Measurements from ENCODE around the gene SSTR5.

The SSTR5 gene

GRCh38 chr16:1098266-1098991, 25.9 kb downstream of the SSTR5 start:
- H3K27ac Mint-ChIP-seq = no peak overlapping the region
- H3K27me3 Mint-ChIP-seq (ENCODE audit: low read depth) = peaks cover 3% of the 10 kb centered on the region
- H3K36me3 Mint-ChIP-seq (ENCODE audit: low read depth) = no peaks in the 10 kb centered on the region
- no peak overlapping the region for H3K4me3 Mint-ChIP-seq
- H3K4me1 Mint-ChIP-seq = no peaks in the 10 kb centered on the region
- TF ChIP-seq, protein P1, sequence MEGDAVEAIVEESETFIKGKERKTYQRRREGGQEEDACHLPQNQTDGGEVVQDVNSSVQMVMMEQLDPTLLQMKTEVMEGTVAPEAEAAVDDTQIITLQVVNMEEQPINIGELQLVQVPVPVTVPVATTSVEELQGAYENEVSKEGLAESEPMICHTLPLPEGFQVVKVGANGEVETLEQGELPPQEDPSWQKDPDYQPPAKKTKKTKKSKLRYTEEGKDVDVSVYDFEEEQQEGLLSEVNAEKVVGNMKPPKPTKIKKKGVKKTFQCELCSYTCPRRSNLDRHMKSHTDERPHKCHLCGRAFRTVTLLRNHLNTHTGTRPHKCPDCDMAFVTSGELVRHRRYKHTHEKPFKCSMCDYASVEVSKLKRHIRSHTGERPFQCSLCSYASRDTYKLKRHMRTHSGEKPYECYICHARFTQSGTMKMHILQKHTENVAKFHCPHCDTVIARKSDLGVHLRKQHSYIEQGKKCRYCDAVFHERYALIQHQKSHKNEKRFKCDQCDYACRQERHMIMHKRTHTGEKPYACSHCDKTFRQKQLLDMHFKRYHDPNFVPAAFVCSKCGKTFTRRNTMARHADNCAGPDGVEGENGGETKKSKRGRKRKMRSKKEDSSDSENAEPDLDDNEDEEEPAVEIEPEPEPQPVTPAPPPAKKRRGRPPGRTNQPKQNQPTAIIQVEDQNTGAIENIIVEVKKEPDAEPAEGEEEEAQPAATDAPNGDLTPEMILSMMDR (IDR thresholded peaks at IDR 0.05; ENCODE audit: unreplicated experiment in 3 of 3) = no peak
- no peaks in the 10 kb centered on the region for H3K9me3 Mint-ChIP-seq

GRCh38 chr16:1099189-1100083, 26.9 kb downstream of the SSTR5 start:
- Mint-ChIP-seq H3K4me1 (no peaks in the 10 kb centered on the region), H3K4me3 (no peak overlapping the region), H3K27me3 (ENCODE audit: low read depth) (peaks cover 3% of the 10 kb centered on the region), H3K9me3 (no peaks in the 10 kb centered on the region), H3K27ac (no peak overlapping the region), H3K36me3 (ENCODE audit: low read depth) (no peaks in the 10 kb centered on the region)
- TF ChIP-seq, protein P1 (IDR thresholded peaks at IDR 0.05; ENCODE audit: unreplicated experiment in 3 of 3) = no peak

GRCh38 chr16:1100084-1100800, 27.7 kb downstream of the SSTR5 start:
- Mint-ChIP-seq H3K27ac (no peak overlapping the region), H3K9me3 (no peaks in the 10 kb centered on the region), H3K4me1 (no peaks in the 10 kb centered on the region), H3K27me3 (ENCODE audit: low read depth) (peaks cover 9% of the 10 kb centered on the region), H3K36me3 (ENCODE audit: low read depth) (no peaks in the 10 kb centered on the region), H3K4me3 (no peak overlapping the region)
- TF ChIP-seq, protein P1 (IDR thresholded peaks at IDR 0.05; ENCODE audit: unreplicated experiment in 3 of 3) = no peak

DNA sequence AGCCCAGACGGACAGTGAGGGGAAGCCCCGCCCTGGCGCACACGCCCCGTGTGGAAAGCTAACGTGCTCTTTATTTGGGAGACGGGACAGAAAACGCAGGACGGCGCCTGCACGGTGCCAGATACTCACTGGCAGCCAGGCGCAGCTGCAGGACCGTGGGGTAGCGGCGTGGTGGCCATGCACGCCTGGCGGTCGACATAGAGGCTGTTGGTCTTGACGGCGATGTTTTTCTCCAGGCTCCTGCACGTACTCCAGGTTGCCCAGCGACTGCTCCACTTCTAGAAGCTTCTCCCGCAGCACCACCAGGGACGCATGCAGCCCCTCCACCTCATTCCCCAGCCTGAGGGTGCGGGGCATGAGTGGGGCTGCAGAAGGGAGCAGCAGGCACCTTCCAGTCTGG, 28.6 kb downstream of the SSTR5 start:
- no peaks in the 10 kb centered on the region for H3K9me3 Mint-ChIP-seq
- TF ChIP-seq, protein P1 (IDR thresholded peaks at IDR 0.05; ENCODE audit: unreplicated experiment in 3 of 3) = no peak
- peaks cover 9% of the 10 kb centered on the region for H3K27me3 Mint-ChIP-seq (ENCODE audit: low read depth)
- no peak overlapping the region for H3K27ac Mint-ChIP-seq
- no peaks in the 10 kb centered on the region for H3K36me3 Mint-ChIP-seq (ENCODE audit: low read depth)
- no peaks in the 10 kb centered on the region for H3K4me1 Mint-ChIP-seq
- no peak overlapping the region for H3K4me3 Mint-ChIP-seq

DNA sequence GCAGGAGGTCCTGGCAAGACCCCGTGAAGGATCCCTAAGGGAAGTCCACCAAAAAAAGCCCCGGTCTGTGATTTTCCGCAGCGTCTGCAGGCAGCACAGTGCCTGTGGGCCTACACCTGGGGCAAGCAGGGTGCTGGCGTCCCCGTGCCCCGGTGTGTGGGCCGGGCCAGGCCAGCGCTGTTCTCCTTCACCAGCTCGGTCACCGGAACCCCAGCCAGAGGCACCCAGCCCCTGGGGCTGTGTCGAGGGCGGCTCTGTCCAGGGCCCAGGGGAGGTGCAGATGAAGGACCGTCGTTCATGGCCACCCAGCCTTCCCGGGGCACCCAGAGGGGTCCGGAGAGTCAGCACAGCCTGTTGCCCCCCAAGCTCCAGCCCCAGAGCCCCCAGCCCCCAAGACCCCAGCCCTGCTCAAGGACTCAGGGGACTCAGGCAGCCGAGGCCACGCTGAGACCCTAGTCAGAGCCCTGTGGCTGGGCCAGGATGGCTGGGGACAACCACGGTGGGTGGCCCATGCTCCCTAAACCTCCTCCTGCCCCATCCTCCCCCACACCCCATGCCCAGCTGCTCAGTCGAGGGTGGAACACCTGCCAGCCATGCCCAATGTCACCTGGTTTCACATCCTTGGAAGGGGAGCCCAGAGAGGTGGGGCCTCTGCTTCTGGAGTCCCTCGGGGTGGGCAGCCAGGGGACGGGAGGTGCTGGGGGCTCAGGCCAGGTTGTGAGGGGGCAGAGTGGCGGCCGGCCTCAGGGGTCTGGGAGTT, 29.2 kb downstream of the SSTR5 start:
- Mint-ChIP-seq H3K27me3 (ENCODE audit: low read depth) (peaks cover 9% of the 10 kb centered on the region), H3K4me3 (no peak overlapping the region), H3K36me3 (ENCODE audit: low read depth) (no peaks in the 10 kb centered on the region), H3K9me3 (no peaks in the 10 kb centered on the region), H3K4me1 (no peaks in the 10 kb centered on the region), H3K27ac (no peak overlapping the region)
- TF ChIP-seq, protein P1 (IDR thresholded peaks at IDR 0.05; ENCODE audit: unreplicated experiment in 3 of 3) = no peak

Measured in nephron (organoid).